Measurements from ENCODE around the gene ZRSR2. TPM values are rescaled to one million over a fixed set of nuclear protein-coding genes. Genes with fewer than 3 reads are reported as not detected.

ZRSR2 gene
- total and polyA plus RNA-seq, 9 donors: 5.5 to 15.3 (median 11.1) TPM

DNA sequence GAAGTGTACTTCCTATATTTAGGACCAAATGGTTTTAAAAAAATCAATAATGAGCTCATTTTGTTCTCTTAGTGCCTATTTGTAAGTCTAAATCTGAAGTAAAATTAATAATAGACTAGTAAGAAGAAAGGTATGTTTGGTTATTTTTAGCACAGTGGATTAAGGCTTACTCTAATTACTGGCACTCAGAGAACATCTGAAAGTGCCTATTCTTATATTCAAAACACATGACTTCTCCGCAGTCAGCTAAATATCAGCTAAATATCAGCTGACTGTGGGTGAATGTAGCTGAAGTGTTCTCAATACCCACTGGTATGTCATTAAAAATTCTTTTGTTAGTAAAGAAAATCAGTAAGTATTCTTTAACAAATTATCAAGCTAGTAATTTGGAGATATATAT lies 58.3 kb downstream of the ZRSR2 start:
- H3K4me3 ChIP-seq (ENCODE audit: low read length): no peak overlapping the region

DNA sequence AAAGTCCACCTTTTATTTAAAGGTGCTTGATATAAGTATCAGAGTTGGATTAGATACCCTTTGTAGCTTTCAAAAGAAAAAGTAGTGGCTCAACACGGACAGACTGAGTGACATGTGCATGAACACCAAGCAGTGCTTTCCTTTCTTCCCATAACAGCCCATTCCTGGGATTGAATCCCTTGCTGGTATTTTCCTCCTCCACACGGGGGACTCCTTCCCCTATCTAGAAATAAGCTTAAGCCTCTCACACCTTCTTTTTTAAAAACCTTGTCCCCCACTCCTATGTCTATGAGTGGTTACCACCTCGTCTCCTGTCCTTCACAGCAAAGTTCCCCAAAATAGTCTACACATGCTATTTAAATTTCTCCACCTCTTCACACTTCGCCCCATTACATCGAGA lies 59.3 kb downstream of the ZRSR2 start:
- peak; percentile 15 for DNase-seq
- Histone ChIP-seq H3K27me3 (ENCODE audit: control insufficient read depth, insufficient read depth, low read length) (peaks cover 15% of the 10 kb centered on the region), H3K4me3 (ENCODE audit: low read length) (no peak overlapping the region), H3K36me3 (ENCODE audit: control insufficient read depth, insufficient read depth, low read length) (no peaks in the 10 kb centered on the region), H3K9me3 (replicated peaks; ENCODE audit: control insufficient read depth, low read depth, low read length) (no peaks in the 10 kb centered on the region), H3K4me1 (ENCODE audit: control insufficient read depth, insufficient read depth, low read length) (peaks cover 3% of the 10 kb centered on the region), H3K27ac (ENCODE audit: low read length) (no peak overlapping the region)
- 41% methylated on average over 5 of the region's 5 CpGs for WGBS (ENCODE audit: insufficient coverage)

More for the DNA sequence above, 58.3 kb downstream of the ZRSR2 start:
- DNase-seq: peak; percentile 10
- WGBS (ENCODE audit: insufficient coverage): no CpG with 5 or more reads among the region's 1 CpG
- peaks cover 7% of the 10 kb centered on the region for H3K27me3 ChIP-seq (ENCODE audit: control insufficient read depth, insufficient read depth, low read length)
- no peak overlapping the region for H3K27ac ChIP-seq (ENCODE audit: low read length)
- no peaks in the 10 kb centered on the region for H3K36me3 ChIP-seq (ENCODE audit: control insufficient read depth, insufficient read depth, low read length)
- no peaks in the 10 kb centered on the region for H3K4me1 ChIP-seq (ENCODE audit: control insufficient read depth, insufficient read depth, low read length)
- no peaks in the 10 kb centered on the region for H3K9me3 ChIP-seq (replicated peaks; ENCODE audit: control insufficient read depth, low read depth, low read length)

DNA sequence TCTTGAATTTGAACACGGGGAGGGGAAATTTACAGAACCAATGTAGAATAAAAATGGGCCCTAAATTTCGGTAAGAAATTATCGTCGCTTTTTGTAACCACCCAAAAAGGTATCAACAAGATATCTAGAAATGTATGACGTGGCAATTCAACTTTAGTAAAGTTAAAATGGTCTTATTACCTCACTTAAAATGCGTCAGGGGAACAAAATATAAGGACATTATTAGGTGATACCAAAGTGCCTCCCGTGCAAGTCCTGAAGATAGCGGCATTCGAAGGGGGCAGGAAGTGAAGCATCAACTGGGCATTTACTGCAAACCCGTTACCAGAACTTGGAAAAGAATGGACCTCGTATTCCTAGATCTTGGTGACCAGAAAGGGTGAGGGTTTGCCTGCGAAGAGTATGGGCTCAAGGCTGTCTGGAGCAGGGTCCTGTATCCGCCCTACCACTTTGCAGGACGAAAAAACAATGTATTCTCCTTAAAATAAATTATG lies 63.3 kb downstream of the ZRSR2 start:
- Histone ChIP-seq H3K4me3 (ENCODE audit: low read length) (peak overlapping the region; percentile 69), H3K27me3 (ENCODE audit: control insufficient read depth, insufficient read depth, low read length) (peaks cover 26% of the 10 kb centered on the region), H3K9me3 (replicated peaks; ENCODE audit: control insufficient read depth, low read depth, low read length) (no peaks in the 10 kb centered on the region), H3K4me1 (ENCODE audit: control insufficient read depth, insufficient read depth, low read length) (peaks cover 7% of the 10 kb centered on the region), H3K36me3 (ENCODE audit: control insufficient read depth, insufficient read depth, low read length) (no peaks in the 10 kb centered on the region), H3K27ac (ENCODE audit: low read length) (peak overlapping the region; percentile 49)
- no peak for DNase-seq
- WGBS (ENCODE audit: insufficient coverage): 0% methylated on average over 5 of the region's 14 CpGs

DNA sequence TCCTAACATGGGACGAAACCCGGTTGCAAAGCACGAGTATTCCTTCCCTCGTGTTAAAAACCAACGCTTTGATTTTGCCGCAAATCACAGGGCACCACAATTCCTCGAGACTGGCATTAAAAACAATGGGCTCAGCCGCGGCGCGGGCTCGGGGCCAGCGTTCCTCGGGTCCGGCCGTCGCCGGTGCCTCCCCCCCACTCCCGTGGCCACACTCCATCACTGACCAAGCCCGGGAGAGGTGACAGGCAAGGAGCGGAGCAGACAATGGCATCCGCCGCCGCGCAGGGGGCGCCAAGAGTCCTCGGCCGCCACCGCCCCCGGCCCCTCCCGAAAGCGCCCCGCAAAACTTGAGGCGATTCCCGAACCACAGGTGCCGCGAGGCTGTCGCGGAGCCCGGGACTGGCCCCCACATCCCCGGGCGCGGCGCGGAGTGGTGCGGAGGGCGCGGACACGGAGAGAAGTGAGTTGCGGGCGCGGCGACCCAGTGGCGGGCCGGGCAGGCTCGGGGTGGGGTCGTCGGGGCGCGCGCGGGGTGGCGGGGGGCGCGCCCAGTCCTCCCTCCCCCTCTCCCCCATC lies 63.9 kb downstream of the ZRSR2 start:
- Histone ChIP-seq H3K9me3 (replicated peaks; ENCODE audit: control insufficient read depth, low read depth, low read length) (no peaks in the 10 kb centered on the region), H3K36me3 (ENCODE audit: control insufficient read depth, insufficient read depth, low read length) (no peaks in the 10 kb centered on the region), H3K27ac (ENCODE audit: low read length) (peak overlapping the region; percentile 49), H3K27me3 (ENCODE audit: control insufficient read depth, insufficient read depth, low read length) (peaks cover 26% of the 10 kb centered on the region), H3K4me3 (ENCODE audit: low read length) (peak overlapping the region; percentile 69), H3K4me1 (ENCODE audit: control insufficient read depth, insufficient read depth, low read length) (peaks cover 7% of the 10 kb centered on the region)
- peak; percentile 52 for DNase-seq
- WGBS (ENCODE audit: insufficient coverage): under 1% methylated on average over 46 of the region's 65 CpGs

DNA sequence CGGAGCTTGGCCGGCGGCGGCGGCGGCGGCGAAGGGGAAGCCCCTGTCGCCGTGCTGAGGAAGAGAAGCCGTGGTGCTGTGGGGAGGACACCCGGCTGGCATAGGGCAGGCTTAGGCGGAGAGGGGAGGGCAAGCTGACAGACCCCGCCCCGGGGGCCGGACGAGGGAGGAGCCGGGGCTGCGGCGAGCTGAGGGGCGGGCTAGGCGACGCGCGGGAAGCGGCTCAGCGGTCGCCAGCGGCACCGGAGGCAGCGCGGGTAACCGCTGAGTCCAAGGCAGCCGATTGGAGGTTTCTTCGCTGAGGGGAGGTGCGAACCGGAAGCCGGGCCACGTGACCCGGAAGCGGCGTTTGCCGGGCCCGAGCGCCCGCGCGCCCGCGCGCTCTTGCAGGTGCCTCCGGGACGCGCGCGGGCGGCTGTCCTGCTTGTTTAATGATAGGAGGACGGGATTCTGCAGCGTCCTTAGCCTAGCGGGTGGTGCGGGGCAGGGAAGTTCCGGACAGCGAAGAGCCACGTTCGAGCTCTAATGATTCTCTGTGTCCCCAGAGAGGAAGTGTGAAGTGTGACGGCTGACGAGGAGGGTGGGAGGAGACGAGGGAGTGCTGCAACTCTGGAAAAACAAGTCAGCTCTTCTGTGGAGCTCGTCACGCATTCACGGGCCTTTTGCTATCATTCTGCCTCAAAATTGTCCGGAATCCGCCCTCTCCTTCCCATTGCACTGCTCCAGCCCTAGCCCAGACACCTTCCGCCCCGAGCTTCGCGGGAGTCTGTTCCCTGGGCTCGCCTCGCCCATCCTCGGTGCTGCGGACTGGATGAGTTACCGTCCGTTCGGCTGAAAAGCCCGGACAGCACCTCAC lies 64.7 kb downstream of the ZRSR2 start, which contains the start of gene AP1S2:
TSS of gene AP1S2 (minus strand) at position 102 of the 856 bp plus-strand sequence. CDS start 2,289 bp downstream, outside the sequence.
- H3K9me3 ChIP-seq (replicated peaks; ENCODE audit: control insufficient read depth, low read depth, low read length): no peaks in the 10 kb centered on the region
- peak within 1 kb of the TSS; percentile 84 for H3K27ac ChIP-seq (ENCODE audit: low read length)

DNA sequence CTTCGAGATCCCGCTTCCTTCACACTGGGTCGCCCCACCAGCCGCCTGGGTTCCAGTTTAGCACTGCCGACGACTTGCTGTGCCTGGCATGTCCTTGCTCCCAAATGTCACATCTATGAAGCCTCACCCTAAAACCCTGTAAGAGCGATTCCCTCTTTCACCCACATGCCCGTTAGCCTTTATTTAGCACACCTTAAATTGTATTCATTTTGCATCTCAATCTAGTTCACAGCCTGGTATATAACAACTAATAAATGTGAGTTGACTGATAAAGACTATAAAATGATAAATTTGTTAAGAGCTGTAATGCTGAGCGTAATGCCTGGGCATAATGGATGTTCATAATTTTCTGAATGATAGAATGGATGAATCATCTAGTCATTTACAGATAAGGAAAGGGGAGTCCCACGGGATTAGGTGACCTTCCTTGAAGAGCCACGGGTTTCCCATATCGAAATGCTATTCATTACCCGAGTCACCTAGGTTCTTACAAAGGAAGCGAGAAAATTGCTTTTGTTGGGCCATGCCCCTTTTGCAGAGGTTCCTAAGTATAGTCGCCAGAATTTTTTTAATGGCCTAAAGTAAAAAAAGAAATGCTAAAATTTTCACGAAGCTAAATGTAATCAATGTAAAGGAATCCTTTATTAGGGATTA lies 65.4 kb downstream of the ZRSR2 start:
- Histone ChIP-seq H3K4me3 (ENCODE audit: low read length) (peak overlapping the region; percentile 69), H3K27ac (ENCODE audit: low read length) (peak overlapping the region; percentile 84), H3K27me3 (ENCODE audit: control insufficient read depth, insufficient read depth, low read length) (peaks cover 20% of the 10 kb centered on the region), H3K36me3 (ENCODE audit: control insufficient read depth, insufficient read depth, low read length) (no peaks in the 10 kb centered on the region), H3K4me1 (ENCODE audit: control insufficient read depth, insufficient read depth, low read length) (peaks cover 7% of the 10 kb centered on the region), H3K9me3 (replicated peaks; ENCODE audit: control insufficient read depth, low read depth, low read length) (no peaks in the 10 kb centered on the region)
- DNase-seq: no peak
- 10% methylated on average over 10 of the region's 16 CpGs for WGBS (ENCODE audit: insufficient coverage)

More for the DNA sequence above, 64.7 kb downstream of the ZRSR2 start, which contains the start of gene AP1S2:
- H3K36me3 ChIP-seq (ENCODE audit: control insufficient read depth, insufficient read depth, low read length): no peaks in the 10 kb centered on the region
- peak; percentile 97 for DNase-seq
- WGBS (ENCODE audit: insufficient coverage): under 1% methylated on average over 77 of the region's 85 CpGs
- peaks cover 7% of the 10 kb centered on the region for H3K4me1 ChIP-seq (ENCODE audit: control insufficient read depth, insufficient read depth, low read length)
- H3K4me3 ChIP-seq (ENCODE audit: low read length): peak within 1 kb of the TSS; percentile 69
- H3K27me3 ChIP-seq (ENCODE audit: control insufficient read depth, insufficient read depth, low read length): peaks cover 26% of the 10 kb centered on the region

DNA sequence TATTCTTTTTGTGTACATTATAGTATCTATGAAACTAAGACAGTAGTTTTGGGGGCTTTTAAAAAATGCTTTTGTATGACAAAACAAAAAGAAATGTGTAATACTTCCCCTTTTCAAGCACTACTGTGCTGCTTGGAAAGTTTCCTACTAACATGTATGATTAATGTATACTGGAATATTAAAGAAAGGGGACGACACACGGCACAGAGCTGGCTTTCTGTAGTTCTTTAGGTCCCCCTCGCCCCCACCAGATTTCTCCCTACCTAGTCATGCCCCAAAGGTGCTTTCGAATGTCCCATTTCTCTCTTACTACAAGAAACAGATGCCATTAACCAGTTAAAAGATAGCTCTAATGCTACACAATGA lies 65.9 kb downstream of the ZRSR2 start:
- no peak for DNase-seq
- H3K27ac ChIP-seq (ENCODE audit: low read length): no peak overlapping the region
- H3K9me3 ChIP-seq (replicated peaks; ENCODE audit: control insufficient read depth, low read depth, low read length): no peaks in the 10 kb centered on the region
- 57% methylated on average over 1 of the region's 4 CpGs for WGBS (ENCODE audit: insufficient coverage)
- peaks cover 7% of the 10 kb centered on the region for H3K4me1 ChIP-seq (ENCODE audit: control insufficient read depth, insufficient read depth, low read length)
- peaks cover 21% of the 10 kb centered on the region for H3K27me3 ChIP-seq (ENCODE audit: control insufficient read depth, insufficient read depth, low read length)
- H3K4me3 ChIP-seq (ENCODE audit: low read length): no peak overlapping the region
- H3K36me3 ChIP-seq (ENCODE audit: control insufficient read depth, insufficient read depth, low read length): no peaks in the 10 kb centered on the region

DNA sequence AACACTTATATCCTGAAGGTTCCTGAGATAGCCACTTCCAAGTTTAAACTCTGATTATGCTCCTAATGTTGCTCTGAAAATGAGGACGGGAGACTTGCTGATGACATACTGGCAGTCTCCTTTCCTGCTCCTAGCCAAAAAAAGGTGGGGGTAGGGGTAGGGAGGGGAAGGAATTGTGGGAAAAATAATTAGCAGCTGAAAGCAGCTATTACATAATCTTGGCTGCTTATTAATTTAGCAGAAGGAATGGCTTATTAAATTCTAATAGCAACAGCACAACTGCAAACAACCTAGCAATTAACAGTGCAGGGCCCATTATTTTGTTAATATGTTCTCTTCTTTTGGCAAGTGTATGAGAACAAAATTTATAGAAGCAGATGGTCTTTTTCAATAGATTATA lies 66.4 kb downstream of the ZRSR2 start:
- DNase-seq: no peak
- H3K4me3 ChIP-seq (ENCODE audit: low read length): no peak overlapping the region
- no peak overlapping the region for H3K27ac ChIP-seq (ENCODE audit: low read length)
- H3K27me3 ChIP-seq (ENCODE audit: control insufficient read depth, insufficient read depth, low read length): peaks cover 23% of the 10 kb centered on the region
- no peaks in the 10 kb centered on the region for H3K9me3 ChIP-seq (replicated peaks; ENCODE audit: control insufficient read depth, low read depth, low read length)
- peaks cover 7% of the 10 kb centered on the region for H3K4me1 ChIP-seq (ENCODE audit: control insufficient read depth, insufficient read depth, low read length)
- no CpG with 5 or more reads among the region's 1 CpG for WGBS (ENCODE audit: insufficient coverage)
- H3K36me3 ChIP-seq (ENCODE audit: control insufficient read depth, insufficient read depth, low read length): no peaks in the 10 kb centered on the region

DNA sequence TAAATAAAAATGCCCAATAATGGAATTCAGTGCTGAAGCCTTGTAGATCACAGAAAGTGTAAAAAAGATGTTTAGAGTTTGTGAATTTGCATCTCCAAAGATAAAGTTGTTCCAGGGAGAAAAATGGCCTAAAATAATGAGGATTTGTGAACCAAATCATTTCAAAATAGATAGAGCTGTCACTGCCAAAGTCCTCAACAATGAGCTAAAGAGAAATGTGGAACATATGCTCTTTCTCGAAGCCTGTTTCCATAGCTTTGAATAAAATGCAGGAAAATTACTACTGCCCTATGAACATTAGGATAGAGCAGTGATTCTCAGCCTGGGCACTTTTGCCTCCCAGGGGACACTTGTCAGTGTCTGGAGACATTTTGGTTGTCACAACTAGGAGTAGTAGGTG lies 67.8 kb downstream of the ZRSR2 start:
- no peaks in the 10 kb centered on the region for H3K36me3 ChIP-seq (ENCODE audit: control insufficient read depth, insufficient read depth, low read length)
- DNase-seq: no peak
- no peak overlapping the region for H3K4me3 ChIP-seq (ENCODE audit: low read length)
- peaks cover 7% of the 10 kb centered on the region for H3K4me1 ChIP-seq (ENCODE audit: control insufficient read depth, insufficient read depth, low read length)
- H3K27ac ChIP-seq (ENCODE audit: low read length): no peak overlapping the region
- peaks cover 23% of the 10 kb centered on the region for H3K27me3 ChIP-seq (ENCODE audit: control insufficient read depth, insufficient read depth, low read length)
- WGBS (ENCODE audit: insufficient coverage): no CpG with 5 or more reads among the region's 1 CpG
- H3K9me3 ChIP-seq (replicated peaks; ENCODE audit: control insufficient read depth, low read depth, low read length): no peaks in the 10 kb centered on the region

DNA sequence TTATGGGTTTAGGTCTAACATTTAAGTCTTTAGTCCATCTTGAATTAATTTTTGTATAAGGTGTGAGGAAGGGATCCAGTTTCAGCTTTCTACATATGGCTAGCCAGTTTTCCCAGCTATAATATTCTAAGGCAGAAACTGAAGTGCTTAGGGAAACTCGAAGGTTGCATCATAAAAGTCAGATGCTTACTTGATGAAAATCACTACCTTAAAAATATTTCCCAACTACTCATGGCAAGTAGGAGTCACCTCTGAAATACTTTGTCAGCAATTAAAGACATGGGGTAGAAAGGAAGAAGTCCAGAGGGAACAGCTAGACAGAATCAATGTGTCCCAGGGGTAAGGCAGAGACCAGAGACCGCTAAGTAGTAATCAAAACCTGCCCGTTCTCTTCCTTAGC lies 70.6 kb downstream of the ZRSR2 start:
- Histone ChIP-seq H3K9me3 (replicated peaks; ENCODE audit: control insufficient read depth, low read depth, low read length) (no peaks in the 10 kb centered on the region), H3K4me3 (ENCODE audit: low read length) (no peak overlapping the region), H3K4me1 (ENCODE audit: control insufficient read depth, insufficient read depth, low read length) (no peaks in the 10 kb centered on the region), H3K27me3 (ENCODE audit: control insufficient read depth, insufficient read depth, low read length) (peaks cover 18% of the 10 kb centered on the region), H3K27ac (ENCODE audit: low read length) (no peak overlapping the region), H3K36me3 (ENCODE audit: control insufficient read depth, insufficient read depth, low read length) (no peaks in the 10 kb centered on the region)
- WGBS (ENCODE audit: insufficient coverage): 80% methylated on average over 1 of the region's 3 CpGs
- no peak for DNase-seq
